Measurements from ENCODE around the gene LEF1.

The LEF1 gene

DNA sequence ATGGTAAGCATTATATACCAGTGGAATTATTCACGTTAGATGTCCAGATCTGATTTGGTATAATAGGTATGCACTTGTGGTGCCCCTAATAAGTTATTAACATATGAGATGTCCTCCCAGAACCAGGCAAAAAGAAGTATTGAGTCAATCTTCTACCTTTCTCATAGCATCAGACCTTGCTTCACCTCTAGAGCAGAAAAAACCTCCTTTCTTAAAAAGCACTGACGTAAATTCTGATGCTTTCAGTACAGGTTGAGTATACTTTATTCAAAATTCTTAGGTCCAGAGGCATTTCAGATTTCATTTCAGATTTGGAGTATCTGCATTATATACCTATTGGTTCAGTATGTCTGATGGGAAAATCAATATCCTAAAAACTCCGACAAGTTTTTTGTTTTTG is 22.4 kb downstream of the LEF1 start:
- no peak for DNase-seq

DNA sequence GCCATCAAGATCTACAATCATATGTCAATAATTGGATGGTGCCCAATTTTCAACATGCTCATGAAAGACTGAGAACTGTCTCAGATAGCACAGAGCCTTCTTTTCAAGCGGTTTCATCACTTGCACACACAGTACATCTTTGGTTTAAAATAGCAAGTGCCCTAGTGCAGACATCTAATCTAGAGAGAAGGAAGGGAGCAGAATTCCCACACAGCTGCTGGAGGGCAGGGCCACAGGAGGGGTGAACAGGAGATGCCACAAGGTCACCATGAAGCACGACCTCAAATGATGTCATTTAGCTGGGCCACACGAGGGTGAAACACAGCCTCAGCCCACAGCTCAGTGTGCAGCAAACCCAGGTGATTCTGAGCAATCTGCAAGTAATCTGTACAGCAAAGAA is 24.3 kb downstream of the LEF1 start:
- DNase-seq, result no peak

DNA sequence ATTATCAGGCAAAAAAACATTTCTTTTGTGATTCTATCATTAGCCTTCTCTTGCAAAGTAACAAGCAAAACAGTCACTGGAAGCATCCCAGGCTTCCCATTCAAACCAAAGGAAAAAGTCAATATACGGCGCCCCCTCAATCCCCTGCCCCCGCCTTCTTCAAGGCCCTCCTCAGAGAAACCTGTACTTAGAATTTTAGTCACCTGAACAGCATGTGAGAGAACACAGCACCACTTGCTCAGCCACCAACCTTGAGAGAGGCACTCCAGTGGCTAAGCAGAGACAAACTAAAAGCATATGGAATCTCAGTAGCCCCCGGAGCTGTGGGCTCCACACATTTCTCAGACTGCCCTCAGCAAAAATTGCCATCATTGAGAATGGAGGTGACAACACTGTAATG is 25.2 kb downstream of the LEF1 start:
- DNase-seq, result no peak

DNA sequence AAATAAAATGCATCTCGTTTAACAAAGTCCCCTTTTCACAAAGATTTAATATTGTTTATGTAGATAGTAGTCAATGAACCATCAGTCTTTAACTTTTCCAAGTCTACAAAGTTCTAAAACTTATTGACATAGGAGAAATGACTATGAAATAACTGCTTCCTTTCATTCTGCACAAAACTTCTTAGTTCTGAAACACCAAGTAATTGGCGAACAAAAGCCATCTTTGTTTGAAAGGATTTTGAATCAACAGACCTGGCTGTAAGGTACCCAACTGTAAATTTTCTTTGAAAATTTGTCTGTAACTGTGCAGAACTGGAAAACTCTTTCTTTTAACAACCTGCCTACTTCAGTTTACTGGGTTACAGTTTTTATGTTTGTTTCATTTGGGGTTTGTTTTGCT is 25.9 kb downstream of the LEF1 start:
- DNase-seq, result no peak

DNA sequence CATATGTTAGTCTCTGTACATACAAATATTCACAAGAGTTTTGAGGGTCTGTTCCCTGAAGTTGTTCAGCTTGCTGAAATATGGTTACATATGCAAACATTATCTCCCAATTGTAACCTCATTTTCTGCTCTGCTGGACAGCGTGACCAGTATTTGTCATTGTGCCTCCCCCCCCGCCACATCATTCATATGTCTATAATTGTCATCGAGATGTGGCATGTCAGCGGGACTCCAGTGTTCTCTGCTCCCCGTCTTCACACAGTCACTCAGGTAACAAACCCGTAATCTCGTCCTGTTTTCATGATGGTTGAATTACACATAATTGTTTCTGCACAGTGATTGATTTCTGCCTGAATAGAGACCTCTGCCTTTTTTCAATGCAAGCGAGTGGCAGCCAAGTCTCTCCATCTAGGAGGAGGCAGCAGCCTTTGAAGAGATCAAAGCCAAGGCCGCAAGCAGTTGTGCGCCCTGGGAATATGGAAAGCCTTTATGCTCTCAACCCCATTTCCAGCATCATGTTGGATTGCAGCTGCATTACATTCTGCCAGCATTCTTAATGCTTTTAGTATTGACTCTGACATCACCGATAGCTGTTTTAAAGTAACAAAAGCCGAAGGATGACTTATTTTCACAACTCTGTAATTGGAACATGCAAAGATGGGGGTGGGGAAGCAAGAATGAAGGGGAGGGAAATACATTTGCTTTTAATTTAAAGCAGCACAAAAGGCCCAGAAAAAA is 27.4 kb downstream of the LEF1 start:
- no peak for DNase-seq

DNA sequence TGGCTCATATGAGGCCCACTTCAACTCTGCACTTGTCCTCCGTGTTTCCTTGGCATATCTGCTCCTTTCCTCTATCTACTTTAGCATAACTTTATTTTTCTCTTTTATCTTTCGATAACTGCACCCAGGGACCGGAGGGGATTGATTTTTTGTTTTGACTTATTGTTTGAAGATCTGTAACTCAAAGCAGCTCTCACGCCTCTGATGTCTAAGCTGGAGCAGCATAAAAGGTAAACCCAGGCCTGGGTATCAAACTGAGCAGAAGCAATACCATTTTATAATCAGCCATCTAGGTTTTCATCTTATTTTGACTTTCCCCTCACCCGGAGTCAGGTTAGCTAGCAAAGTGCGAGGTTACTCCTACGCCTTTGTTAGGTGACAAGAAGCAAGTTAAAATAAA is 28.4 kb downstream of the LEF1 start:
- DNase-seq, result no peak

DNA sequence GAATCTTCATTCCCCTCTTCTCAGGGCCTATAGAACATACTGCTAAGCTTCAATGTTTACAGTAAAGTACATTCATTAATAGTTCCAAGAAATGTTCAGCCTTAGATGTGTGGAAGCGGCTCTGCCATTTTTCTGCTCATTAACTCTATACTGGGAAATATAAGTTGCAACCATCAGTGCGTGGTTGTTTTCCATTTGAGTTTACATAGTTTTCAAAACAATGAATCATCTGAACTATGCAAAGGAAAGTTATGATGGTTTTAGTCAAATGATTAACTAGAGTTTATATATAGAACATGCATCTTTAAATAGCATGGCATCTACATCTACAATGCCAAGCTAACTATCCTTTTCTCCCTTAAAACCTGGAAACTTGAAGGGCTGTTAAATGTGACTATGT is 29.6 kb downstream of the LEF1 start:
- no peak for DNase-seq

DNA sequence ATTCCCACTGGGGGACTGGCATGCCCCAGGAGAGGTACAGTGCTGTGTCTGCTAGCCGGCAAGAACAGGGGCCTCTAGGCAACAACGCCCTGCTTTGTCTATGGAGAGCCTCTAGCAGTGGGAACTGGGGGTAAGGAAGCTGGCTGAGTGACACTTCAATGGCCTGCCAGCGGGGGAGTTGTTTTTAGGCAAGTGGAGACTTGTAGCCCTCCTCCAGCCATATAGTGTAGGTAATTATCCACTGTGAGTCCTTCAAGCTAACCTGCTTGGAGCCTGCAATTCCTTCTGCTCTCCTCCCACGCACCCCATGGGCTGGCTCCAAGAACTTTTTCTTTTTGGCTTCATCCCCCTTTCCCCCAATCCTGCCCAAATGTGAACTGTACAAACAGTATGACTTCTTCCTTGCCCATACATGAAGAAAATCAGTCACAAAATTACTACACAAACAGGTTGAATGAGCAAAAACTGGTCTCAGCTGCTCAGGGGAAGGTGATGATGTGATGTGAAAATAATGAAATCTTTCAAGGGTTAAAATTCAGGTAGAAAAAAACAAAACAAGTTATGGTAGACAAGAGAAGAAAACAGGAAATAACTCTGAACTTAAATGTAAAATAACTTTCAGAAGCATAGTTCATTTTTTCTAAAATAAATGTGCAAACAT is 33.1 kb downstream of the LEF1 start:
- DNase-seq, result no peak

DNA sequence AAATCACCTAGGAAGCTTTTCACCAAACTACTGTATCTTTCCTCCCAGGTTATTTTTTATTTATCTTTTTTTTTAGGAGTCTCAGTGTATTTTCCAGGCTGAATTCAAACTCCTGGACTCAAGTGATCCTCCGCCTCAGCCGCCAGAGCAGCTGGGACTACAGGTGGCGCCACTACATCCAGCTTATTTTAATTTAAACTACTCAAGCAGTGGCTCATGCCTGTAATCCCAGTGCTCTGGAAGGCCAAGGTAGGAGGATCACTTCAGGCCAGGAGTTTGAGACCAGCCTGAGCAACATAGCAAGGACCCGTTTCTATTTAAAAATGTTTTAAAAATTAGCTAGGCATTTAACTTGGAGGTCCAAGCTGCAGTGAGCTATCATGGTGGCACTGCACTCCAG is 37.8 kb downstream of the LEF1 start:
- no peak for DNase-seq

DNA sequence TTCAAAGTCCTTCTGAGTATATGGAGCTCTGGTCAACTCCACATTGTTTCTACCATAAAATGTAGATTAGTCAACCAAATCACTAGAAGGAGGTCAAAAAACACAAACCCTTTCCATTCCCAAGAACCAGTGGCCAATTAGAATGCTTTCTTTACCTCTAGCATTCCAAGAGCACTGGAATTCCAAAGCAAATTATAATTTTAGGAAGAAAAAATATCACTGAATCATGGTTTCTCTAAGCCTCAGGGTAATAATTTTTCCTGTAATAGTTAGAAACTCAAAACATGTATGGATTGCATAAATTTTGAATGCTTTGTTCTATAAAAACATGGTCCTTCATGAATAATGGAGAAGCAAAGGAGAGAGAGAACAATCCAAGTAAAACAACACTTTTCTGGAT is 39.5 kb downstream of the LEF1 start:
- DNase-seq, result no peak

DNA sequence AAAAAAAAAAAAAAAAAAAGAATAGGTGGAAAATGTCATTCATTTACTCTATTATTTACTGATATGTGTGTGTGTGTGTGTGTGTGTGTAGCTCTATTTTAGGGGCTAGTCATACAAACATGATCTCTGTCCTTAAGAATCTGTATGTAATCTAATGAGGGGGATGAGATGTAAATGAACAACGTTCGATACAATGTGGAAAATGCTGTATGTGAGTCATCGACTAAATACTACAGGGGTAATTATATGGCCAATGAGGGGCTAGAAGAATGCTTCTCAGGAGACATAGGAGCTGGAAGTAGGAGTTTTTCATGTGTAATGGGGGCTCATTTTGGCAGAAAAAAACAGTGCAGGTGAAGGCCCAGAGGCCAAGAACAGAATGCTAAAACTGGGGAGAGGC is 41.9 kb downstream of the LEF1 start:
- DNase-seq, result no peak

DNA sequence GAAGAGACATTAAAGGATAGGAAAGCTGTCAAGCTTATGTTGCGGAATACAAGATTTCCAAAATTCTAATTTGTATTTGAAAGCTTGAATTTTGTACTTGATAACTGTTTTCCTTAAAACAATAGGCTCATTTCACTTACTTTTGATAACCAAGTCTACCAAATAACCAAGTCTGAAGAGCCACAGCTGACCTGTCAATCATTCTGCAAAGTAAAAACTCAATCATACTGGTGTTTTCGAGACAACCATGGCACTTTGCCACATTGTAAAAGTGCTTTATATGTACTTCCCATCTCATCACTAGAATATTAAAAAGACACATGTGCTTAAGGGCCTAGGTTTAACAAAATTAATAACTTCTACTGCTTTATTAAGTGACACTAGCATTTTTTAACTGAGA is 47.9 kb downstream of the LEF1 start:
- no peak for DNase-seq

DNA sequence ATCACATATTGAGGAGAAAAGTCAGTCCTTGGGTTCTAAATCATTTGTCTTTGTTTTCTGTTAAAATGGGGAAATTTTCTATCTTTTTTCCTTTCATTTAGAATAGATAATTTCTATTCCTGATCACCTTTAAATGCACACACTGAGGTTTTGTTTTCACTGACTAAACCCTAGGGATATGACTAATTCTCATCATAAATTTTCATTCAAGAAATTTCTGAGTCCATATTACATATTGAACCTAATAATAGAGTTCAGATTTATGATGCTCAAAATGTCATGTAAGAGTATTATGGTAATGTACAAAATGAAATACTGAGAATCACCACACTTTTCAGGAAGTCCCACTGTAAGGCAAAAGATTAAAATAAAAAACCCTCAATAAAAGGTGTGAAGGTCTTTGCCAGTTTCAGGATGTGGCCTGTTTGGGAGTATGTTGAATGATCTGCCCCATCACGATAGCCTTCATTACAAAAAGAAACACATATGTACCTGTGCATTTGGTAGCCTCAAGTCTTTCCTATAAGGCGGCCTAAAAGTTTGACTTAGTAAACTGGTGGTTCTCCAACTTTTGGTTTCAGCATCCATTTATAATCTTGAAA is 49.4 kb downstream of the LEF1 start:
- DNase-seq, result no peak

DNA sequence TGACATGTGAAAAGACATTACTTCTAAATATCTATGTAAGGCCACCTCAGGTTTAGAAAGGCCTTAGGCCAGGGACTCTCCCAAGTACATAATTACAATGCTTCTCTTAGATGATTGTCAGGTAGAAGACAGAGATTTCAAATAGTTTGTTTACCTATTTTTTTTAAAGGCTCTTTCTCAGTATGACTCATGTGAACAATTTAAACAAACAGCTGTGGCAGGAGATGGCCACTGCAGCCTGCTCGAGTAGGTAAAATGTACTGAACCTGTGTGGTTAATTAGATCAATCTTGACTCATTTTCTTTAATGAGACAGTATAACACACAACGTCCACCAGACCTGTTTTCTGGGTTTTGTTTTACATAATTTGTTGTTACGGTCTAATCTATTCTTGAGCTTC is 50.2 kb downstream of the LEF1 start:
- DNase-seq, result no peak

DNA sequence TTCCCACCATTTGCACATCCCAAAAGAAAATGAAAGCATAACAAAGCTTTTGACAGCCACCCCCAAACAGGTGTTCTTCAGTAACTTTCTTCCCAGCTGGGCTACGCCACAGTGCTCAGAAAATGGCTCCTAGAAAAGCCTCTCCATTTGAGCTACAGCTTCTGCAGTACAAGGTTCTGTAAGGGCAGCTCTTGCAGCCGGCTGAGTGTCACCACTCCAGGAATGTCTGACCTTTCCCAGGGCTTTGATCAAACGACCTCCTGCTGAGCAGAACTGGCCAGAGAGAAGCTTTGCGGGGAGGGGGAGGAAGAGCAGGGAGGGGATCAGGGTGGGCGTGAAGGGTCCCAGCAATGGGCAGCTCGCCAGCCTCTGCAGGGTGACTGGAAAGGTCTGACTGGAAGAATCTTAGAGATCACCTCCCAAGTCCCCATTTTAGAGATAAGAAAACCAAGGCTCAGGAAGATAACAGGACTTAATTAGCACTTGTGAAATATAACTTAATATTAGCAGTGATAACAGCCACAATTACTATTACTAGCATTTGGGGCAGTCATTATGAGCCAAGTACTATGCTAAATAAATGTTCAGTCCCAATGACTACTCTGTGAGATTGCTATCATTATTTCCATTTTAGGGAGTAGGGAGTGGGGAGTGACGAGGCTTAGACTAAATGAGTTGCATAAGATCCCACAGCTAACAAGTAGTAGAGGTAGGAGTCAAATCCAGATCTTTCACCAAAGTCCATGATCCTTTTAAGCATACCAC is 51.1 kb downstream of the LEF1 start:
- DNase-seq, result no peak

DNA sequence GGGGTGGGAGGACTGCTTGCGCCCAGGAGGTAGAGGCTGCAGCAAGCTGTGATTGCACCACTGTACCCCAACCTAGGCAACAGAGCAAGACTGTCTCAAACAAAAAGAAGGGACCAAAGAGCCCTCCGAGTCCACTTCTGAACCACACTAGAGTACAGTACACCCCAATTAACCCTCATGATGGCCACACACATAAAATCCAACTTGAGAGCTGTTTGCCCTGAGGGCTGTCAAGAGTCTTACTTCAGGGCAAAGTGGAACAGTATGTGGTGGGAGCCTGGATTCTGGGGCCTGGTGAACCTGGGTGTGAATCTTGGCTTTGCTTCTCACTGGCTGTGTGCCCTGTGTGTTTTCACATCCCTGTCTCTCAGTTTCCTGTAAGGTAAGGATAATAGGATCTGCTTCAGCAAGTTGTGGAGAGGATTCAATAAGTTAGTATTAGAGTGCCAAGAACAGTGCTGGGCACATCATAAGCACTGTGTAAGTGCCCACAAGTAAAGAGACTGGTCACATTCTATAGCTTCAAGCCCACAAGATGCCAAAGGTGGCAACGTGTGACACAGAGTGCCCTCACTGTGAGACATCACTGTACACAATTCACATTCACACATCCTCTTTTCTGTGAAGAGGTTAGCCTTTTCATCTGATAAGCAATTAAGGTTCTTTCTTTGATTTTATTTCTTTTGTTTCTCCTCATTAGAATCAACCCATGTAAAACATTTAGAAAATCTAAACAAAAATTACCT is 52.1 kb downstream of the LEF1 start:
- no peak for DNase-seq

DNA sequence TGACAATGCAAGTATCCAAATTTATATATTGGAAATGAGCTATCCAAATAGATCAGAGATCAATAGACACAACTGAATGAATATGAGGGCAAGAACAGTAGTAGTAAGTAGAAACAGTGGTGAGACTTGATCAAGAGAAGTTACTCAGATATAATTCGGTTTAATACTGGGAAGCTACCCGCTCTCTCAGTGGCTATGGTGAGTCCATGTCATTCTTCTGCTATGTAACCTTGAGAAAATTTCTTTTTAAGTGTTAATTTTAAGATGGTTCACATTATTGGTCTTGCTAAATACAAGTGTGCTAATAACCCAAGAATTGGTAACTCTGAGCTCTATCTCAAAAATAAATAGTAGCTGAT is 53.6 kb downstream of the LEF1 start:
- DNase-seq, result no peak

DNA sequence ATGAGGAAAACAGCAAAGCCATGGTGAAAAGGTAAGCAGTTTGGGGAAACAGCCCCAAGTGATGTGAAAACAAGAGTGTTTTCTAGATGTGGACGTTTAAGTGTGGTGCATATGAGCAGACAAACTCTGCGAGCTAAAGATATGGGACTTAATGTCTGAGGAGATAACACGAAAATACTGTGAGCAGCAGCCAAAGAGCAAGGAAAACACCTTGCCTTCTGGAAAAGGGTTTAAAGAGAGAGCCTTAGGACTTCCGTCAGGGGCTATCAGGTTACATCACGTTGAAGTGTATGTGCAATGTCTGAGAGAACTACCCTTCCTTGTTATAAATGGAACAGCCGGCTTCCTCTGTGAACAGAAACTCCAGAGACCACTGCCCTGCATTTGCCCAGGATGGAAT is 54.2 kb downstream of the LEF1 start:
- DNase-seq, result no peak

DNA sequence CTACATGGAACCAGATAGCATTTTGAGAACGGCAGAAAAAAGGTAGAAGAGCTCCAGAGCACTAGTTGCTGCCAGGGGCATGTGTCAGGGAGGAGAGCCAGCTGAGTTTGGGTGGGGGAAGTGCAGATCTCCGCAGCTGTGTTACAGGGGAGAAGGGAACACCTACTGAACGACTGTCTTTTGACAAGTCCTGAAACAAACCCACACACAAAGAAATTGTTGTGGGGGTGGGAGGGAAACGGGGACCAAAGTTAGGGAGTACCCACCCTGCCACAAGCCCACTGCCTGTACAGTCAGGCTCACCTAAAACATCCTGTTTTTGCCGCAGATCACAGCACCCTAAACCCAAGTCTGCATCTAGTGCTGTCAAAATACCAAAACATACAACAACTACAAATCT is 55.5 kb downstream of the LEF1 start:
- DNase-seq, result no peak

DNA sequence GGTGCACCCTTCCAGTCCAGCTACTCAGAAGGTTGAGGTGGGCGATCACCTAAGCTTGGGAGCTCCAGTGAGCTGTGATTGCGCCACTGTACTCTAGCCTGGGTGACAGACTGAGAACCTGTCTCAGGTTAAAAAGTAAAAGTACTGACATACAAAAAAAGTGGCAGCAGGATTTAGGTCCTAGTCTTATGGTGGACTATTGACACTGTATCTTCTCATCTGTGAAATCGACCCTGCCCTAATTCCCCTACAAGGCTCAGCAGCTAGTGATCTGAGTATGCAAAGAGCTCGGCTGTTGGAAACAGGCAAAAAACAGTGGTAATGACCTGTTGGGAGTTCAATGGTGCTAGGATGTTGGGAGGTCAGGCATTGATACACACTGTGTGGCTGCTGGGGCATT is 57.0 kb downstream of the LEF1 start:
- DNase-seq, result no peak

DNA sequence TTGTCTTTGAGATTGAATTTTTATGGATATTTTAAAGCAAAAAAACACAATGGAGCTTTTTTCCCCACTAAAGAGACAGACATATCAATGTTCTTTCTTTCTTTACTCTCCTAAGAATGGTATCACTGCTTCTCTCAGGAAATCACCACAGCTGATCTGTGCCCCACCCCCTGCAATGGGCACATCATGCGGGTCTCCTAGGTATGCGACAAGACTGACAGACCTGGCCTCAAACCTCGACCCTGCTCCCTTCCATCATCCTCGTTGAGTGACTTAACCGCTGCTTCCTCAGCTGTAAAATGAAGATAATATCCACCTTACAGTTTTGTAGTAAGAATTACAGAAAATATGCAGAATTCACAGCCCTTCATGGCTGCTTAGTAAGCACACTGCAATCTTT is 58.3 kb downstream of the LEF1 start:
- DNase-seq, result no peak

DNA sequence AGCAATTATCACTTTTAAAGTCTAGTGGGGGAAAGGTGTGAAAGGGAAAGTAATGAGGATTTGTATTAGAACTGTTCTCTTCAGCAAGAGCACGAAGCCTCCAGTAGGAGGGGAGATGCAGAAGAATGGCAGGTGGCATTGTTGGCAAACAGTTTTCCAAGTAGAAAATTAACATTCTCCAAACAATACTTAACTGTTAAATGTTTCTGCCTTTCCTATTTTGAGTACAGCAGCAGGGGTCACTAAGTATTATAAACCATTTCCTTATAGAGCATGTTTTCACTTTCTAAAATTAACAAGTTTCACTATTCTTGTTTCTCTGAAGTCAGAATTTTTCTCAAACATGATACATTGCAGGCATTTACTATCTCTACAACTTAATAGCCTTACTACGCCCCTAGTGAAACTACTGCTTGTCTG is 58.7 kb downstream of the LEF1 start:
- no peak for DNase-seq

DNA sequence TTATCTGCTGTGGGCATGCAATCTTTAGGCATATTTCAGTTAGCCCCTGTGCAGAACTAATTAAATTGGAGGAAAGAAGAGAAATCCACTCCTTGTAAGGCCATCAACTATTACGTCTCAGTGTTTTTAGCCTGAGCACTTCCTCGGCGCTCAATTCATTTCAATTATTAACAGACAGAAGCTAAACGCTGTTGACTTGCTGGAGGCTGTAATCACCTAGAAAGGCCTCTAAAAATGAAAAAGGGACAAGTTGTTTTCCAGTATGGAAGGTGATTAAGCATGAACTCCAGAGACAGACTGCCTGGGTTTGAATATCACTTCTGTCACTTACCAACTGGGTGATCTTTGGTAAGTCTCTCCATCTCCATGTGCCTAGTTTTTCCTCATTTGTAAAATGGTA is 59.6 kb downstream of the LEF1 start:
- DNase-seq, result no peak

Data from cerebellar nuclear complex (tissue), 1 donor.